SK-N-SH (cell line): Measurements from ENCODE around the gene KHNYN. TPM values are rescaled to one million over a fixed set of nuclear protein-coding genes. Genes with fewer than 3 reads are reported as not detected.

Experiments used
- CTCF ChIA-PET: fragments of 300-600, 350-600 bp; formaldehyde crosslinking; extraction: SDS; loops from one replicate; lab custom pipeline; 2021; lab: Yijun Ruan, JAX
- POLR2A ChIA-PET: fragments of 350-600 bp; sonication (Branson Sonifier 250); formaldehyde crosslinking; extraction: SDS; loops from one replicate; lab custom pipeline; 2020; ENCODE audit warnings: antibody characterized with exemption, inconsistent platforms; lab: Yijun Ruan, JAX
- DNase-seq: peaks from one replicate; pipeline ENCODE4 v3.0.0; 2012
- H2AFZ ChIP-seq: fragments of 200-600 bp; sonication (generic); 2 replicates; pipeline ENCODE4 v1.8.1; 2016; ENCODE audit warnings: antibody characterized with exemption, mild to moderate bottlenecking, low read depth
- H3F3A ChIP-seq: fragments of 200-600 bp; sonication (generic); replicated peaks from 2 replicates; pipeline ENCODE3; 2016; ENCODE audit warnings: antibody characterized with exemption, mild to moderate bottlenecking; ENCODE audit not compliant: insufficient read depth
- H3K27ac ChIP-seq, 2 experiments: fragments of 200-500 bp in 1 of 2; fragments of 200-600 bp in 1 of 2; sonication (Bioruptor generic) in 1 of 2; sonication (generic), shearing (Covaris generic) in 1 of 2; 2 replicates each; pipeline versions ENCODE4 v1.5.1 to v1.6.1; 2014 to 2016; ENCODE audit warnings: low read depth in 2 of 2, inconsistent platforms in 1 of 2, low read length in 1 of 2, mild to moderate bottlenecking in 1 of 2, mixed read lengths in 1 of 2
- H3K27me3 ChIP-seq: fragments of 200-600 bp; sonication (generic), shearing (Covaris generic); 2 replicates; pipeline ENCODE4 v1.6.1; 2016; ENCODE audit warnings: mixed run types; ENCODE audit not compliant: insufficient read depth
- H3K36me3 ChIP-seq, 2 experiments: fragments of 200-500 bp in 1 of 2; fragments of 200-600 bp in 1 of 2; sonication (Bioruptor generic) in 1 of 2; sonication (generic) in 1 of 2; replicated peaks in 1 of 2; 2 replicates each; pipeline versions ENCODE3 to v1.5.1; 2014 to 2016; ENCODE audit warnings: low read length in 1 of 2, mild to moderate bottlenecking in 1 of 2; ENCODE audit not compliant: insufficient read depth in 2 of 2, control insufficient read depth in 1 of 2
- H3K4me1 ChIP-seq, 2 experiments: fragments of 200-500 bp in 1 of 2; fragments of 200-600 bp in 1 of 2; sonication (Bioruptor generic) in 1 of 2; sonication (generic), shearing (Covaris generic) in 1 of 2; 2 replicates each; pipeline versions ENCODE4 v1.5.1 to v1.6.1; 2014 to 2016; ENCODE audit warnings: low read depth in 1 of 2, low read length in 1 of 2, mixed run types in 1 of 2; ENCODE audit not compliant: insufficient read depth in 2 of 2, control insufficient read depth in 1 of 2
- H3K4me2 ChIP-seq: fragments of 200-600 bp; sonication (generic), shearing (Covaris generic); 2 replicates; pipeline ENCODE4 v1.6.1; 2017; ENCODE audit warnings: mixed run types
- H3K4me3 ChIP-seq, 2 experiments: fragments of 200-500 bp in 1 of 2; fragments of 200-600 bp in 1 of 2; sonication (Bioruptor generic) in 1 of 2; sonication (generic), shearing (Covaris generic) in 1 of 2; 2 replicates each; pipeline versions ENCODE4 v1.5.1 to v1.8.1; 2014 to 2016; ENCODE audit warnings: low read depth in 2 of 2, inconsistent platforms in 1 of 2, low read length in 1 of 2, mild to moderate bottlenecking in 1 of 2, mixed read lengths in 1 of 2, moderate library complexity in 1 of 2
- H3K79me2 ChIP-seq: fragments of 200-600 bp; sonication (generic); 2 replicates; pipeline ENCODE4 v1.8.1; 2017; ENCODE audit warnings: mild to moderate bottlenecking; ENCODE audit not compliant: insufficient read depth
- H3K9ac ChIP-seq: fragments of 200-600 bp; sonication (generic); 2 replicates; pipeline ENCODE4 v1.6.1; 2017; ENCODE audit warnings: mixed run types
- H3K9me2 ChIP-seq: fragments of 200-600 bp; sonication (generic); 2 replicates; pipeline ENCODE4 v1.6.1; 2017; ENCODE audit warnings: mixed run types
- H3K9me3 ChIP-seq: fragments of 200-600 bp; sonication (generic); 2 replicates; pipeline ENCODE4 v1.6.1; 2017; ENCODE audit warnings: mixed run types, mild to moderate bottlenecking, moderate library complexity
- H4K20me1 ChIP-seq: fragments of 200-600 bp; sonication (generic); 2 replicates; pipeline ENCODE4 v1.6.1; 2017; ENCODE audit warnings: mild to moderate bottlenecking, mixed run types; ENCODE audit not compliant: insufficient read depth
- CHD2 ChIP-seq: fragments of 150-350 bp; IDR thresholded peaks from 2 replicates; pipeline ENCODE4 v1.6.1; 2018; ENCODE audit warnings: low read length; ENCODE audit not compliant: partially characterized antibody
- CTCF ChIP-seq: fragments of 200-600 bp; sonication (generic); IDR thresholded peaks from 2 replicates; pipeline ENCODE4 v1.6.1; 2017; ENCODE audit warnings: antibody characterized with exemption, mild to moderate bottlenecking, moderate library complexity
- ELF1 ChIP-seq: IDR thresholded peaks from 2 replicates; pipeline ENCODE4 v1.4.0; 2012
- EP300 ChIP-seq, 2 experiments: IDR thresholded peaks; 2 replicates each; pipeline versions ENCODE4 v1.4.0 to v1.6.1; 2012; ENCODE audit warnings: borderline replicate concordance in 1 of 2, low read depth in 1 of 2, low read length in 1 of 2
- EZH2phosphoT487 ChIP-seq: fragments of 200-600 bp; sonication (generic); IDR thresholded peaks from 2 replicates; pipeline ENCODE4 v1.6.1; 2017; ENCODE audit warnings: low read depth, mixed run types, mild to moderate bottlenecking, antibody characterized with exemption, moderate library complexity, borderline replicate concordance
- FOSL2 ChIP-seq: IDR thresholded peaks from 2 replicates; pipeline ENCODE4 v1.4.0; 2012; ENCODE audit warnings: low read depth, mild to moderate bottlenecking, moderate library complexity, borderline replicate concordance
- FOXJ3 ChIP-seq: sonication (generic); formaldehyde crosslinking; IDR thresholded peaks from 2 replicates; pipeline ENCODE4 v1.5.1; 2020; ENCODE audit warnings: mild to moderate bottlenecking, missing genetic modification reagents
- MAX ChIP-seq: IDR thresholded peaks from 2 replicates; pipeline ENCODE4 v1.4.0; 2012; ENCODE audit warnings: low read depth
- MEF2A ChIP-seq: IDR thresholded peaks from 2 replicates; pipeline ENCODE4 v1.4.0; 2012; ENCODE audit warnings: low read depth, borderline replicate concordance
- MXI1 ChIP-seq: IDR thresholded peaks from 2 replicates; pipeline ENCODE4 v1.6.1; 2012; ENCODE audit warnings: mild to moderate bottlenecking, low read depth, low read length, improper control_type of control experiment
- NRF1 ChIP-seq: IDR thresholded peaks from 2 replicates; pipeline ENCODE4 v1.6.1; 2012; ENCODE audit warnings: low read depth, mild to moderate bottlenecking, low read length
- PBX3 ChIP-seq: IDR thresholded peaks from 2 replicates; pipeline ENCODE4; 2012
- RCOR1 ChIP-seq: fragments of 150-350 bp; IDR thresholded peaks from 2 replicates; pipeline ENCODE4 v1.6.1; 2017; ENCODE audit warnings: antibody characterized with exemption, low read length
- SMC3 ChIP-seq: IDR thresholded peaks from 2 replicates; pipeline ENCODE4 v1.6.1; 2012; ENCODE audit warnings: low read depth, low read length, improper control_type of control experiment
- TAF1 ChIP-seq: IDR thresholded peaks from 2 replicates; pipeline ENCODE4 v1.6.1; 2012; ENCODE audit warnings: low read depth, mild to moderate bottlenecking, low read length, moderate library complexity, borderline replicate concordance
- USF1 ChIP-seq: IDR thresholded peaks from 2 replicates; pipeline ENCODE4 v1.4.0; 2012; ENCODE audit warnings: low read depth, borderline replicate concordance
- ZBTB33 ChIP-seq: IDR thresholded peaks from 2 replicates; pipeline ENCODE4 v1.4.0; 2012; ENCODE audit warnings: low read depth, borderline replicate concordance
- WGBS: methylation state at CpG from one replicate; pipeline ENCODE4 v1.1.6; 2017; ENCODE audit warnings: low lambda C conversion rate; 5-methylcytosine and 5-hydroxymethylcytosine counted together
- polyA plus RNA-seq, 3 experiments: library from polyadenylated mRNA; depleted of rRNA; stranded (reverse); fragments of >200 nt; gene quantifications; 2 replicates each; pipeline ENCODE4 v1.2.3, GENCODE V29; 2012

Gene KHNYN
- polyA plus RNA-seq, 1 of the 3 experiments (the other 2 are of a cell fraction), result 18.3 TPM

- Histone ChIP-seq H3K27me3 (no peaks in the 10 kb centered on the region), H3K4me2 (peak overlapping the region; percentile 94), H2AFZ (0 out of 2 replicates have a peak overlapping the region, but pooled peaks have one; percentile 89), H3K9ac (peak overlapping the region; percentile 97), H3K27ac (peak overlapping the region; percentile 97 to 98), H3K79me2 (peaks cover 30% of the 10 kb centered on the region), H3K36me3 (peaks cover 32 to 45% of the 10 kb centered on the region in 2 experiments), H4K20me1 (no peaks in the 10 kb centered on the region), H3K9me2 (no peaks in the 10 kb centered on the region), H3K9me3 (no peaks in the 10 kb centered on the region), H3K4me3 (peak overlapping the region; percentile 61 to 75), H3K4me1 (peaks cover 0 to 17% of the 10 kb centered on the region in 2 experiments; a peak in 2 of 4 replicates), H3F3A (peaks cover 13% of the 10 kb centered on the region)
- POLR2A ChIA-PET, result interaction anchor here (0.6 to 1.8 kb wide), 6 partner anchors 12 to 200 kb away, joined by 3 to 7 read pairs (median 4); partner anchors contain the start of genes CBLN3, KHNYN and TINF2
- WGBS, result under 1% methylated on average over 7 of the region's 12 CpGs
- CTCF ChIA-PET, result interaction anchor here (0.7 to 16.4 kb wide), 5 partner anchors 10 to 133 kb away, joined by 4 to 445 read pairs (median 39); partner anchors contain the start of genes ADCY4, CBLN3, KHNYN and RIPK3
- DNase-seq, result no peak
- TF ChIP-seq PBX3, result no peak
These were observed 12.1 kb downstream of the KHNYN start for GRCh38 chr14:24441904-24442239.

GRCh38 chr14:24442240-24443052 lies 12.7 kb downstream of the KHNYN start, which contains the start of gene SDR39U1:
SDR39U1 (minus strand) TSS chr14:24442776; CDS start chr14:24442769, 7 bp downstream.
- Histone ChIP-seq H3K27ac (peak within 1 kb of the TSS; percentile 97 to 98), H3K36me3 (peaks cover 27 to 39% of the 10 kb centered on the region in 2 experiments), H3K4me1 (peaks cover 0 to 17% of the 10 kb centered on the region in 2 experiments; a peak in 2 of 4 replicates), H4K20me1 (no peaks in the 10 kb centered on the region), H3K27me3 (no peaks in the 10 kb centered on the region), H3K9me3 (no peaks in the 10 kb centered on the region), H3K9me2 (no peaks in the 10 kb centered on the region), H3K9ac (peak within 1 kb of the TSS; percentile 97), H3F3A (peaks cover 7% of the 10 kb centered on the region), H2AFZ (peak within 1 kb of the TSS; percentile 89), H3K4me2 (peak within 1 kb of the TSS; percentile 94), H3K4me3 (peak within 1 kb of the TSS; percentile 61 to 75), H3K79me2 (peaks cover 30% of the 10 kb centered on the region)
- ChIA-PET CTCF (interaction anchor here (0.7 to 16.4 kb wide), 7 partner anchors 11 to 134 kb away, joined by 3 to 445 read pairs (median 11); partner anchors contain the start of genes ADCY4, CBLN3, CIDEB and KHNYN), POLR2A (interaction anchor here (0.6 to 1.8 kb wide), 6 partner anchors 13 to 200 kb away, joined by 3 to 7 read pairs (median 4); partner anchors contain the start of genes CBLN3, KHNYN and TINF2)
- WGBS, result 1% methylated on average over 43 of the region's 52 CpGs
- DNase-seq, result peak; percentile 92
- TF ChIP-seq MAX, result peak; percentile 70; the same call in 1 of the 2 replicates
- TF ChIP-seq MEF2A, result no peak
- no peak for TF ChIP-seq RCOR1
- TF ChIP-seq FOXJ3 (CRISPR knock-in tag), result no peak
- TF ChIP-seq SMC3, result no peak
- peak; percentile 80 for TF ChIP-seq ELF1
- no peak for TF ChIP-seq EP300 (IDR thresholded peaks at IDR 0.05; ENCODE audit: borderline replicate concordance in 1 of 2, low read depth in 1 of 2, low read length in 1 of 2)
- TF ChIP-seq CHD2, result peak; percentile 93
- no peak for TF ChIP-seq FOSL2
- TF ChIP-seq CTCF, result no peak
- TF ChIP-seq ZBTB33, result no peak
- no peak for TF ChIP-seq EZH2phosphoT487
- peak; percentile 50; the same call in 1 of the 2 replicates for TF ChIP-seq TAF1
- TF ChIP-seq USF1, result peak; percentile 93
- no peak; the same call in 1 of the 2 replicates for TF ChIP-seq PBX3
- TF ChIP-seq MXI1, result peak; percentile 90
- peak; percentile 94 for TF ChIP-seq NRF1
